GM23248 (cell line): Measurements from ENCODE around the gene KCND2.

Source experiments
- EZH2 ChIP-seq: fragments of 200-600 bp; sonication (generic); IDR thresholded peaks from 2 replicates; pipeline ENCODE4 v1.6.1; 2018; ENCODE audit warnings: antibody characterized with exemption, mild to moderate bottlenecking; ENCODE audit not compliant: insufficient read depth, poor library complexity, severe bottlenecking
- EZH2phosphoT487 ChIP-seq: fragments of 200-600 bp; sonication (generic); IDR thresholded peaks from 2 replicates; pipeline ENCODE4 v1.6.1; 2018; ENCODE audit warnings: antibody characterized with exemption, moderate library complexity, mild to moderate bottlenecking, low read depth; ENCODE audit not compliant: insufficient read depth

- TF ChIP-seq EZH2 (no peak), EZH2phosphoT487 (no peak)
These were observed 501.5 kb downstream of the KCND2 start for GRCh38 chr7:120774481-120774880.
